Measurements from ENCODE around the gene KIAA2012.

- TF ChIP-seq TARDBP (IDR thresholded peaks at IDR 0.05), result no peak
- TF ChIP-seq LEF1 (IDR thresholded peaks at IDR 0.05; ENCODE audit: borderline replicate concordance), result no peak
- TF ChIP-seq HDGF (IDR thresholded peaks at IDR 0.05; ENCODE audit: borderline replicate concordance), result no peak
- TF ChIP-seq SP1 (IDR thresholded peaks at IDR 0.05), result no peak
- TF ChIP-seq BHLHE40 (IDR thresholded peaks at IDR 0.05; ENCODE audit: borderline replicate concordance), result no peak
- TF ChIP-seq NFRKB (IDR thresholded peaks at IDR 0.05), result no peak
- TF ChIP-seq SUZ12 (IDR thresholded peaks at IDR 0.05), result no peak
- TF ChIP-seq ARNT (IDR thresholded peaks at IDR 0.05), result no peak
- no peak for TF ChIP-seq L3MBTL2 (conservative IDR thresholded peaks at IDR 0.05)
- TF ChIP-seq ELF4 (IDR thresholded peaks at IDR 0.05), result no peak
- TF ChIP-seq FOXA1 (IDR thresholded peaks at IDR 0.05), result no peak
- TF ChIP-seq FOXM1 (IDR thresholded peaks at IDR 0.05; ENCODE audit: borderline replicate concordance), result no peak
Observed at GRCh38 chr2:202024871-202025270, 48.2 kb upstream of the KIAA2012 start.
